M059J (cell line): ENCODE data around the gene CDKAL1. TPM values are rescaled to one million over a fixed set of nuclear protein-coding genes. Genes with fewer than 3 reads are reported as not detected.

Source experiments
- DNase-seq: peaks from one replicate; pipeline ENCODE4 v3.0.0-alpha.2; 2012; ENCODE audit warnings: low read depth
- total RNA-seq: library from RNA; depleted of rRNA; stranded (reverse); fragments of >200 nt; shearing (Covaris generic); gene quantifications from 2 replicates; pipeline ENCODE4 v1.2.3, GENCODE V29; 2014; rRNA removed

Gene CDKAL1
- total RNA-seq, 1 experiment from 2014 or later, result 36.4 TPM

DNA sequence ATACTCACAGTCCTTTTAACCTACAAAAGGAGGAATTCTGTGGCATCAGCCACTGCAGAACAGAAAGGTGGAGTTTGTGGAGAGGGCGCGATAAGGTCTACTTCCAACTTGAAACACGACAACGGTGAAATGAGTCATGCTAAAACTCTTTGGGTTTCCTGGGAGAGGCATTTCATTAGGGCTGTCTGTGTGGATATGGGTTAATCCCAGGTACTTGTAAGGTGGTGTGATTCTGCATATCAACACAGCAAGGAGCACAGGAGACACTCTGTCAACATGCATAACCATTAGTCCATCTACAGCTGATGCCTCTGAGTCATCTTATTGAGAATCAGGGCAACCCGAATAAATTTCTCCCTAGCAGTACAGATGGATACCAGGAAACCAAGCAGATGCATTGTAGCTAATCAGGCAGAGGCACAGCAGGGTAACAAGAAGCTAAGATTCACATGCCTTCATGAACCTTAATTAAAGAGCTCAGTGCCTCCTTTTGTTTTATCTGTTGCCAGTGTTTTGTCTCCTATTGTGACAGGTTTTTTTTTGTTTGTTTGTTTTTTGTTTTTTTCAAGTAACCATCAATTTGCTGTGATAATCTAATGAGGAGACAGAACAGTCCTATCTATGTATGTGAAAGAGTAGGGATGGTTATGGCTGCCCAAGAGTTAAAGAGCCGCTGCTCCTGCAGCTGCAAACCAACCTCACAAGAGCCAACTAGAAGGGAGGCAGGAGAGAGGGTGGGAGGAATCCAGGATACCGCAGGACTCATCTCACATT is 743.5 kb downstream of the CDKAL1 start:
- peak; percentile 57 for DNase-seq

DNA sequence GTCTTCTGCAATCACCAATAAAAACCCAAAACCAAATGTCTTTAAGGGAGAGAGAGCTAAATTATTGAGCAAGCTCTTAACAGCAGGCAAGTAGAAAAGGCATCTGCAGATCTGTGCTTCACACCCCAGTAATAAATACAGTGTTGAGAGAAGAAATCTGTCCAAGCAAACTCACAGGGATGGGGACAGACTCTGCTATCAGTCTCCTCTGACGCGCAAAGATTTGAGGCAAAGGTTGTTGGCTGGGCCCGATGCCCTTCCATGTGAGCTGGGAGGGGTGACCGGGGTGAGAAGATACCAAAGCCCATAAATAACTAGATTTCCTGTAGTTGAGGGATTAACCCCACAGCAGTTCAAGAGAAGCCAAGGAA is 744.1 kb downstream of the CDKAL1 start:
- no peak for DNase-seq

DNA sequence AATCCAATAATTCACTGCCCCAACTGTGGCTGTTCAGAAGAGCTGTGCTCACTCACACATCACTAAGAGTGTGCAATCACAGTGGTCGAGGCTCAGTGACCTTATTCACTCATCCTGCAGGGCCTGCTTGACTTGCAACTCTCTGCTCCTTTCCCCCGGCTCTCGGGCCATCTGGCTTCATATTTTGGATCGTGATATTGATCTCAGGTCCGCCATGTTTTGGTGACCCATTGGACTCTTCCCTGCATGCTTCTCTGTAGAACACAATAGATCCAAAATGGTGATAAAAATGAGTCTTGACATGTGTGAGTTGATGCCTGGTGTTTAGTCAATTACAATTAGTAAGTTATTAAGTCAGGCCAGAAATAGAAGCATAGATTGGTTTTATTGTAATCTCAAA is 745.4 kb downstream of the CDKAL1 start:
- DNase-seq, result no peak

DNA sequence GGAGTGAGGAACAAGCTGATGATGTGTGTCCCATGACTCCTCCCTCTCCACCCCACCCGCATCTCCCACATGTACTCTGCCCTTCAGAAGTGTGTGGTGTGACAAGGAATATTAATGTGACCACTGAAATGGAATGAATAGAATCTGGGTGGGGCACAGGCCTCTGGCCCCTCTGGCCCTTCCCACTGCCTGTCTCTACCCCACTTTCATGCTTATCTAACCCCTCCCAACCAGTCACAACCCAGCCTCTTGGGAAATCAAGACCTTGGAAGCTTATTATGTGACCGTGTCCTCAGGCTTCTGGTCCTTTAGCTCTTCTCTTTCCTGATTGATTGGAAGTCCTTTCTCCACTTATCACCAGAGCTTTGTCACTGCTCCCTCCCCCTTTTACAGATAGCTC is 747.1 kb downstream of the CDKAL1 start:
- no peak for DNase-seq

Other genes starting within 250 kb of the CDKAL1 start
- gene E2F3, start 132.6 kb upstream of the CDKAL1 start, total RNA-seq, result 13.0 and 15.8 TPM in 2 replicates